ENCODE measurements around the gene SHFL.

The SHFL gene

DNA sequence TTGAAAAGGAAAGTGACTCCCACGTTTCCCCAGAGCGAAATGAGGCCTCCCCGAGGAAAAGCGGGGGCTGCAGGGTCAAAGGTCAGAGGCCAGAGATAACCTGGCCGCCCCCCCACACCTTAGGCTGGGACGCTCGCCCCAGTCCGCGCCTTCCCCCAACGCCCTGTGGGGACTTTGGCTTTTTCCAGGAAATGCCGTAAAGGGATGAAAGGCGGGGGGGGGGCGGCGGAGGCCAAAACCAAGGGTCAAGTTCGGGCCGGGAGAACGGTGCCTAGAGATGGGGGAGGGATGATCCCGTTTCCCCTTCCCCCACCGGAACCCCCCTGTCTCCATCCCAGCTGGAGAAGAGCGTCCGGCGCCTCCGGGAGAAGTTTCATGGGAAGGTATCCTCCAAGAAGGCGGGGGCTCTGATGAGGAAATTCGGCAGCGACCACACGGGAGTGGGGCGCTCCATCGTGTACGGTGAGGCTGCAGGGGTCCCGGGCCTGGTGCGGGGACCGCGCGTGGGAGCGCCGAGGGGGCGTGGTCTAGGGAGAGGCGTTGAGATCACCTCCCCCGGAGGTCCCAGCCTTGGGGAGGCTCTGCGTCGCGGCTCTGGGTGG, 575 bp downstream of the SHFL start:
- Histone ChIP-seq H3K27me3 (ENCODE audit: control insufficient read depth in 1 of 2, insufficient read depth in 2 of 2, low read length in 2 of 2) (no peaks in the 10 kb centered on the region), H3K4me1 (ENCODE audit: control insufficient read depth in 1 of 2, insufficient read depth in 2 of 2, low read length in 2 of 2) (peaks cover 4 to 5% of the 10 kb centered on the region in 2 donors), H3K27ac (ENCODE audit: low read depth, low read length) (peak overlapping the region; percentile 84), H3K9ac (ENCODE audit: low read depth in 1 of 2, low read length in 2 of 2) (peak overlapping the region; percentile 83 to 88), H3K4me3 (ENCODE audit: low read depth in 1 of 2, low read length in 2 of 2) (peak overlapping the region; percentile 75 to 86), H3K9me3 (ENCODE audit: control insufficient read depth in 1 of 2, low read length in 2 of 2) (no peaks in the 10 kb centered on the region), H3K36me3 (ENCODE audit: control insufficient read depth in 1 of 2, insufficient read depth in 2 of 2, low read length in 2 of 2) (peaks cover 10 to 23% of the 10 kb centered on the region in 2 donors)

- H3K27ac ChIP-seq (ENCODE audit: low read depth, low read length) = no peak overlapping the region
- H3K27me3 ChIP-seq (ENCODE audit: control insufficient read depth in 1 of 2, insufficient read depth in 2 of 2, low read length in 2 of 2) = no peaks in the 10 kb centered on the region
- peak overlapping the region; percentile 75 to 86 for H3K4me3 ChIP-seq (ENCODE audit: low read depth in 1 of 2, low read length in 2 of 2)
- H3K36me3 ChIP-seq (ENCODE audit: control insufficient read depth in 1 of 2, insufficient read depth in 2 of 2, low read length in 2 of 2) = peaks cover 10 to 29% of the 10 kb centered on the region in 2 donors
- peaks cover 4 to 5% of the 10 kb centered on the region in 2 donors for H3K4me1 ChIP-seq (ENCODE audit: control insufficient read depth in 1 of 2, insufficient read depth in 2 of 2, low read length in 2 of 2)
- no peaks in the 10 kb centered on the region for H3K9me3 ChIP-seq (ENCODE audit: control insufficient read depth in 1 of 2, low read length in 2 of 2)
- peak overlapping the region in 1 of 2 donors; percentile 88 for H3K9ac ChIP-seq (ENCODE audit: low read depth in 1 of 2, low read length in 2 of 2)
These were observed 1.4 kb downstream of the SHFL start for GRCh38 chr19:10087296-10088061.

DNA sequence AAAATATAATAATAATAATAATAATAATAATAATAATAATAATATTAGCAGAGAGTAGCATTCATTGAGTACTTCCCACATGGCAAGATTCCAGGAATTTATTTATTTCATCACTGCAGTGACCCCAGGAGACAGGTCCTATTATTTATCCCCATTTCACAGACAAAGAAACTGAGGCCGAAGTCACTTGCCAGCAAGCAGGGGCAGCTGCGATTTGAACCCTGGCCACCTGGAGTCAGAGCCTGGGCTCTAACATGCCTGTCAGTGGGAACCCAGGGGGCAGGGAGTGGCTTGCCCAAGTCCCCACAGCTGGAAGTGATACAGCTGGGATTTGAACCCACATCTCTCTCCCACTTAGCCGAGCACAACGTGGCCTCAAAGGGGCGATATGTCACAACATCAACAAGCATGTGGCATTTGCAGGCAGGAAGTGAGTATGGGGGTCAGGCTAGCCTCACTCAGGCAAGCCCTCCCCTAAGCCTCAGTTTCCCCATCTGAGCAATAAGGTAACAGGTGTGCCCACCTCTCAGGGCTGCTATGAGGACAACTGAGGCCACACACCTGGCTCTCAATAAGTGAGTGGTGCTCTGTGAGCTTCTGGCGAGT, 2.9 kb downstream of the SHFL start:
- no peaks in the 10 kb centered on the region for H3K9me3 ChIP-seq (ENCODE audit: control insufficient read depth in 1 of 2, low read length in 2 of 2)
- H3K9ac ChIP-seq (ENCODE audit: low read depth in 1 of 2, low read length in 2 of 2) = no peak overlapping the region
- no peaks in the 10 kb centered on the region for H3K27me3 ChIP-seq (ENCODE audit: control insufficient read depth in 1 of 2, insufficient read depth in 2 of 2, low read length in 2 of 2)
- peaks cover 10 to 39% of the 10 kb centered on the region in 2 donors for H3K36me3 ChIP-seq (ENCODE audit: control insufficient read depth in 1 of 2, insufficient read depth in 2 of 2, low read length in 2 of 2)
- no peak overlapping the region for H3K4me3 ChIP-seq (ENCODE audit: low read depth in 1 of 2, low read length in 2 of 2)
- H3K4me1 ChIP-seq (ENCODE audit: control insufficient read depth in 1 of 2, insufficient read depth in 2 of 2, low read length in 2 of 2) = peaks cover 4 to 5% of the 10 kb centered on the region in 2 donors
- H3K27ac ChIP-seq (ENCODE audit: low read depth, low read length) = no peak overlapping the region

GRCh38 chr19:10089801-10090375, 3.8 kb downstream of the SHFL start:
- peaks cover 4 to 5% of the 10 kb centered on the region in 2 donors for H3K4me1 ChIP-seq (ENCODE audit: control insufficient read depth in 1 of 2, insufficient read depth in 2 of 2, low read length in 2 of 2)
- no peak overlapping the region for H3K27ac ChIP-seq (ENCODE audit: low read depth, low read length)
- H3K9ac ChIP-seq (ENCODE audit: low read depth in 1 of 2, low read length in 2 of 2) = no peak overlapping the region
- H3K9me3 ChIP-seq (ENCODE audit: control insufficient read depth in 1 of 2, low read length in 2 of 2) = no peaks in the 10 kb centered on the region
- H3K36me3 ChIP-seq (ENCODE audit: control insufficient read depth in 1 of 2, insufficient read depth in 2 of 2, low read length in 2 of 2) = peaks cover 10 to 39% of the 10 kb centered on the region in 2 donors
- no peaks in the 10 kb centered on the region for H3K27me3 ChIP-seq (ENCODE audit: control insufficient read depth in 1 of 2, insufficient read depth in 2 of 2, low read length in 2 of 2)
- H3K4me3 ChIP-seq (ENCODE audit: low read depth in 1 of 2, low read length in 2 of 2) = no peak overlapping the region

- Histone ChIP-seq H3K27me3 (ENCODE audit: control insufficient read depth in 1 of 2, insufficient read depth in 2 of 2, low read length in 2 of 2) (no peaks in the 10 kb centered on the region), H3K36me3 (ENCODE audit: control insufficient read depth in 1 of 2, insufficient read depth in 2 of 2, low read length in 2 of 2) (peaks cover 10 to 39% of the 10 kb centered on the region in 2 donors), H3K27ac (ENCODE audit: low read depth, low read length) (no peak overlapping the region), H3K4me1 (ENCODE audit: control insufficient read depth in 1 of 2, insufficient read depth in 2 of 2, low read length in 2 of 2) (peaks cover 9 to 11% of the 10 kb centered on the region in 2 donors), H3K9ac (ENCODE audit: low read depth in 1 of 2, low read length in 2 of 2) (no peak overlapping the region), H3K4me3 (ENCODE audit: low read depth in 1 of 2, low read length in 2 of 2) (no peak overlapping the region), H3K9me3 (ENCODE audit: control insufficient read depth in 1 of 2, low read length in 2 of 2) (no peaks in the 10 kb centered on the region)
These were observed 5.2 kb downstream of the SHFL start for GRCh38 chr19:10091370-10091687.

DNA sequence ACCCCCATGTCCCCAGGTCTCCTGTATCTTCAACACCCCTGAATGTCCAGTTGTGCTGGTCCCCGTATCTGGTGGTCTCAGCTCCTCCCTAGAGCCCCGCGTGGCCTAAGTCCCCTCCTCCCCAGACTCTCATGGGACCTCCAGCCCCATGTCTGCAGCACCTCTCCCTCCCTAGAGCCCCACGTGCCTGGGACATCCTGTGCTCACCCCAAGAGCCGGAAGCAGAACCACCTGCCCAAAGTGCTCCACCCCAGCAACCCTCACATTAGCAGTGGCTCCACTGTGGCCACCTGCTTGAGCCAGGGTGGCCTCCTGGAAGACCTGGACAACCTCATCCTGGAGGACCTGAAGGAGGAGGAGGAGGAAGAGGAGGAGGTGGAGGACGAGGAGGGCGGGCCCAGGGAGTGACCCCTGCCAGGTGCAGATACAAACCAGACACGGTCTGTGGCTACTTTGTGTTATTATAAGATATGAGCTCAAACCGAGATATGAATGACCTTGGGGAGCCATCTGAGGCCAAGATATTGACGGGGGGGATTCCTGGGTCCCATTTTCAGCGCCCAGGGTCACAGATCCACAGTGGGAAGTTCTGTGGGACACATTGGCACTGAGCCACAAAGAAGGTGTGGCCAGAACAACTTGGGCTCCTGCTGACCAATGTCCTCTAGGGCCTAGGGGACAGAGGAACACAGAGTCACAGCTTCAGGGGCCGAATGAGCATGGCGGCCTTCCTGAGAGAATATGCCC, 6.0 kb downstream of the SHFL start:
- Histone ChIP-seq H3K36me3 (ENCODE audit: control insufficient read depth in 1 of 2, insufficient read depth in 2 of 2, low read length in 2 of 2) (peaks cover 10 to 39% of the 10 kb centered on the region in 2 donors), H3K9ac (ENCODE audit: low read depth in 1 of 2, low read length in 2 of 2) (no peak overlapping the region), H3K27ac (ENCODE audit: low read depth, low read length) (no peak overlapping the region), H3K27me3 (ENCODE audit: control insufficient read depth in 1 of 2, insufficient read depth in 2 of 2, low read length in 2 of 2) (no peaks in the 10 kb centered on the region), H3K4me1 (ENCODE audit: control insufficient read depth in 1 of 2, insufficient read depth in 2 of 2, low read length in 2 of 2) (peaks cover 9 to 15% of the 10 kb centered on the region in 2 donors), H3K9me3 (ENCODE audit: control insufficient read depth in 1 of 2, low read length in 2 of 2) (no peaks in the 10 kb centered on the region), H3K4me3 (ENCODE audit: low read depth in 1 of 2, low read length in 2 of 2) (no peak overlapping the region)

DNA sequence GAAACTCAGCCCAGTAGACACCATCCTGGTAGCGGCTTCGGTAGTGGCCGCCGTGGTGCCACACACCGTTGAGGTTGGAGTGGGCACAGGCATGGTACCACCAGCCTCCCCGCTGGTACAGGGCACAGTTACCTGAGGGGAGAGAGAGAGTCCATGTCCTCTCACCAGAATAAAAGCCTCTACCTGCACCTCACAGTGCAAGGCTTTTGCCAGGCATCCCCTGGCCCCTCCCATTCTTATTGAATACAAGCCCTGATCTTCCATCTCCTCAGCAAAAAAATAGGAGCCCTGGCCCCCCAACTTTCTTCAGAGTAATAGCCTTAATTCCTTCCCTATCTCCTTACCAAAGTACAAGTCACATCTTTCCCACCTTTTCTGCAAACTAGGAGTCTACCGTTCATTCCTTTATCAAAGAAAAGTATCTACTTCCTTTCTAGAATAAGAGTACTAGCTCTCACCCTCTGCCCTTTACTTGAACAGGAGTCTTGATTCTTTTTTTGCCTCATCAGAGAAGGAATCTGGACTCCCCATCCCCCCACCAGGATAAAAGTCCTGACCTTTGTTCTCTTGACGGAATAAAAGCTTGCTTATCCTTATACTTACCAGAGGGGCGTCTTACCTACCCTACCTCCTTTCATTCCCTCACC, 6.7 kb downstream of the SHFL start:
- Histone ChIP-seq H3K4me1 (ENCODE audit: control insufficient read depth in 1 of 2, insufficient read depth in 2 of 2, low read length in 2 of 2) (peaks cover 6 to 12% of the 10 kb centered on the region in 2 donors), H3K27ac (ENCODE audit: low read depth, low read length) (no peak overlapping the region), H3K9me3 (ENCODE audit: control insufficient read depth in 1 of 2, low read length in 2 of 2) (no peaks in the 10 kb centered on the region), H3K27me3 (ENCODE audit: control insufficient read depth in 1 of 2, insufficient read depth in 2 of 2, low read length in 2 of 2) (no peaks in the 10 kb centered on the region), H3K36me3 (ENCODE audit: control insufficient read depth in 1 of 2, insufficient read depth in 2 of 2, low read length in 2 of 2) (peaks cover 10 to 39% of the 10 kb centered on the region in 2 donors), H3K4me3 (ENCODE audit: low read depth in 1 of 2, low read length in 2 of 2) (no peak overlapping the region), H3K9ac (ENCODE audit: low read depth in 1 of 2, low read length in 2 of 2) (no peak overlapping the region)

DNA sequence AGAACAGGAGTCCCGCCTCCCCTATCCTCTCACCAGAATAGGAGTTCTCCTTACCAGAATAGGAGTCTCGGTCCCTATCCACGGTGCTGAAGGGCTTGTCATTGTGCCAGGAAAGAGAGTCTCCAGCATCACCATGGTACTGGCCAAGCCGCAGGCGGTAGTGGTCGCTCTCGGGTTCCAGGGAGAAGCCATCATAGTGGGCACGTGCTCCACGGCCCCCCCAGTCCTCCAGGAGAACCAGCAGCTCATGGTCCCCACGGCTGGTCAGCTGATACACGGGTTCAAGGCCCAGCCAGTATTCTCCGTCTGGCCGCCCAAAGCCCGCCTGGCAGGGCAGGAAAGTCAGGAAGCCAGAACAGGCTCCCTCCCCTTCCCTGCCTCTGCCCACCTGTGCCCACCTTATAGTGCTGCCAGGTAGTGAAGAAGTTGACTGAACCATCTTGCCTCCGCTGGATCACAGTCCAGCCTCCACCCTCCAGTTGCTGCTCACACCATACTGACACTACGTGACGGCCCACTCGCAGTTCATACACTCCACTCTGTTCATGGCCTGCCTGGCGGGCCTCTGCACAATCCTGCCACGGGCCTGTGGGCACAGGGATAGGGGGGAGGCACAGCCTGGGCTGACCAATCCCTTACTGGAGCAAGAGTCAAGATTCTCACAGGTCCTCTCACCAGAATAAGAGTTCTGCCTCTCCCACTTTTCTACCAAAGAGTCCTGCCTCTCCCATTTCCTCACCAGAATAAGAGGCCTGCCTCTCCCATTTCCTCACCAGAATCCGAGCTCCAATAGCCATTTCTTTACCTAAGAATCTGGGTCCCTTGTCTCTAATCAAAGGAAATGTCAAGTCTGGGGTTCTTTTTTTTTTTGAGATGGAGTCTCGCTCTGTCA, 7.4 kb downstream of the SHFL start:
- no peak overlapping the region for H3K4me3 ChIP-seq (ENCODE audit: low read depth in 1 of 2, low read length in 2 of 2)
- peaks cover 6 to 12% of the 10 kb centered on the region in 2 donors for H3K4me1 ChIP-seq (ENCODE audit: control insufficient read depth in 1 of 2, insufficient read depth in 2 of 2, low read length in 2 of 2)
- H3K36me3 ChIP-seq (ENCODE audit: control insufficient read depth in 1 of 2, insufficient read depth in 2 of 2, low read length in 2 of 2) = peaks cover 10 to 39% of the 10 kb centered on the region in 2 donors
- H3K27me3 ChIP-seq (ENCODE audit: control insufficient read depth in 1 of 2, insufficient read depth in 2 of 2, low read length in 2 of 2) = no peaks in the 10 kb centered on the region
- H3K27ac ChIP-seq (ENCODE audit: low read depth, low read length) = no peak overlapping the region
- no peak overlapping the region for H3K9ac ChIP-seq (ENCODE audit: low read depth in 1 of 2, low read length in 2 of 2)
- H3K9me3 ChIP-seq (ENCODE audit: control insufficient read depth in 1 of 2, low read length in 2 of 2) = no peaks in the 10 kb centered on the region

DNA sequence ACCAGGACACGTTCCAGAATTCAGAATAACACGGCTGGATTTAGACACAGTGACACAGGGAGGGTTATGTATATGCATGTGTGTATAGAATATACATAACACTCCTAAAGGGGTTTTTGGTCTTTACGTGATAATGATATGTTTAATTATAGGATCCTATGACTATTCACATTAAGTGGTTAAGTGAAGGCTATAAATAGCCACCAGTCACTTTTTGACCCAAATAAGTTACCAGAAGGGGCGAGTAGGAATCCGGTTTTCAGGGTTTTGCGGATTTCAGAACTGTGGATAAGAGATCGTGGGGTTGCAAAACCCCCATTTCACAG, 9.5 kb downstream of the SHFL start:
- Histone ChIP-seq H3K36me3 (ENCODE audit: control insufficient read depth in 1 of 2, insufficient read depth in 2 of 2, low read length in 2 of 2) (peaks cover 4 to 25% of the 10 kb centered on the region in 2 donors), H3K9me3 (ENCODE audit: control insufficient read depth in 1 of 2, low read length in 2 of 2) (no peaks in the 10 kb centered on the region), H3K27me3 (ENCODE audit: control insufficient read depth in 1 of 2, insufficient read depth in 2 of 2, low read length in 2 of 2) (no peaks in the 10 kb centered on the region), H3K9ac (ENCODE audit: low read depth in 1 of 2, low read length in 2 of 2) (peak overlapping the region in 1 of 2 donors; percentile 27), H3K4me3 (ENCODE audit: low read depth in 1 of 2, low read length in 2 of 2) (peak overlapping the region; percentile 4 to 58), H3K4me1 (ENCODE audit: control insufficient read depth in 1 of 2, insufficient read depth in 2 of 2, low read length in 2 of 2) (peaks cover 6 to 12% of the 10 kb centered on the region in 2 donors), H3K27ac (ENCODE audit: low read depth, low read length) (no peak overlapping the region)
